ENCODE measurements around the gene ANKRD53. TPM values are rescaled to one million over a fixed set of nuclear protein-coding genes. Genes with fewer than 3 reads are reported as not detected.

The ANKRD53 gene
- total RNA-seq, 1 donor from 2014 or later: 0.38 TPM

DNA sequence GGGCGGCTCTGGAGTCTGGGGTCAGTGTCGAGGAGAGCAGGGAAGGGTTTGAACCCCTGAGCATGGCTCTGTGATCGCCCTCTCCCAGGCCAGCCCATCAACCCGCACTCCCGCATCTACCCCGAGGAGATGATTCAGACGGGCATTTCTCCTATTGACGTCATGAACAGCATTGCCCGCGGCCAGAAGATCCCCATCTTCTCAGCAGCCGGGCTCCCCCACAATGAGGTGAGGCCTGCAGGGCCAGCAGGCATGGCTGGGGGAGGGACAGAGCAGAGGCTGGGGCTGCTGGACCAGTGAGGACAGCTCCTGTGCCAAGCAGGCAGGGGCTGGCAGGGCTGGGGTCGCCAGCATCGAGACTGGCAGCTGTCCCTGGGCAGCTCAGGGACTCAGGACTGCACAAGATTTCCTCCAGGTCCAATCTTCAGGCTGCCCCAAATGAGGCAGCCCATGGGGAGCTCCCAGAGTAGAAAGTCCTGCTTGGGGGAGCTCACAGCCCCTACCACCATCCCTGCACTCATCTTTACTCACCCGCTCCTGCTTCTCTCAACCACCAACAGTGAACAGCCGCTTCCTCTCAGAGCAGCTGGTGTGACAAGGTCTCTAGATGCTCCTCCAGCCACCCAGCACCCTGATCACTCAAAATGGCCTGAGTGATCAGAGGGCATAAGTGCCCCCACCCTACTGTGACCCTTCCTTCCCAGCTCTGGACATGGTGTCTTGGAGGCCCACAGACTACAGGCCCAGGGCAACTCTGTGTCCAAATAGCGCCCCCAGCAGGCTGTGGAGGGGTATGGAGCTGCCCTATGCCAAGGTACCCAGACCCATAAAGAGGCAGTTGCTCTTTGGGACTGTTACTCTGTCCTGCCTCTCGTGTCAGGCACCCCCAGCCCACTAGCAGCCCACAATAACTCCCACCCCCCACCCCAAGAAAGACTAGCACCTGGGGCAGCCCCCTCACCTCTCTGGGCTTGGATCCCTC is 18.3 kb upstream of the ANKRD53 start:
- no peak for ATAC-seq
- Histone ChIP-seq H3K4me1 (peaks cover 7% of the 10 kb centered on the region), H3K27ac (no peak overlapping the region), H3K36me3 (no peaks in the 10 kb centered on the region), H3K9me3 (no peaks in the 10 kb centered on the region), H3K27me3 (peaks cover 28% of the 10 kb centered on the region), H3K4me3 (no peak overlapping the region)
- DNase-seq: peak; percentile 44
- TF ChIP-seq, protein P1, sequence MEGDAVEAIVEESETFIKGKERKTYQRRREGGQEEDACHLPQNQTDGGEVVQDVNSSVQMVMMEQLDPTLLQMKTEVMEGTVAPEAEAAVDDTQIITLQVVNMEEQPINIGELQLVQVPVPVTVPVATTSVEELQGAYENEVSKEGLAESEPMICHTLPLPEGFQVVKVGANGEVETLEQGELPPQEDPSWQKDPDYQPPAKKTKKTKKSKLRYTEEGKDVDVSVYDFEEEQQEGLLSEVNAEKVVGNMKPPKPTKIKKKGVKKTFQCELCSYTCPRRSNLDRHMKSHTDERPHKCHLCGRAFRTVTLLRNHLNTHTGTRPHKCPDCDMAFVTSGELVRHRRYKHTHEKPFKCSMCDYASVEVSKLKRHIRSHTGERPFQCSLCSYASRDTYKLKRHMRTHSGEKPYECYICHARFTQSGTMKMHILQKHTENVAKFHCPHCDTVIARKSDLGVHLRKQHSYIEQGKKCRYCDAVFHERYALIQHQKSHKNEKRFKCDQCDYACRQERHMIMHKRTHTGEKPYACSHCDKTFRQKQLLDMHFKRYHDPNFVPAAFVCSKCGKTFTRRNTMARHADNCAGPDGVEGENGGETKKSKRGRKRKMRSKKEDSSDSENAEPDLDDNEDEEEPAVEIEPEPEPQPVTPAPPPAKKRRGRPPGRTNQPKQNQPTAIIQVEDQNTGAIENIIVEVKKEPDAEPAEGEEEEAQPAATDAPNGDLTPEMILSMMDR (IDR thresholded peaks at IDR 0.05): no peak
- intact Hi-C loops (cut with DNase I): no loop called here

DNA sequence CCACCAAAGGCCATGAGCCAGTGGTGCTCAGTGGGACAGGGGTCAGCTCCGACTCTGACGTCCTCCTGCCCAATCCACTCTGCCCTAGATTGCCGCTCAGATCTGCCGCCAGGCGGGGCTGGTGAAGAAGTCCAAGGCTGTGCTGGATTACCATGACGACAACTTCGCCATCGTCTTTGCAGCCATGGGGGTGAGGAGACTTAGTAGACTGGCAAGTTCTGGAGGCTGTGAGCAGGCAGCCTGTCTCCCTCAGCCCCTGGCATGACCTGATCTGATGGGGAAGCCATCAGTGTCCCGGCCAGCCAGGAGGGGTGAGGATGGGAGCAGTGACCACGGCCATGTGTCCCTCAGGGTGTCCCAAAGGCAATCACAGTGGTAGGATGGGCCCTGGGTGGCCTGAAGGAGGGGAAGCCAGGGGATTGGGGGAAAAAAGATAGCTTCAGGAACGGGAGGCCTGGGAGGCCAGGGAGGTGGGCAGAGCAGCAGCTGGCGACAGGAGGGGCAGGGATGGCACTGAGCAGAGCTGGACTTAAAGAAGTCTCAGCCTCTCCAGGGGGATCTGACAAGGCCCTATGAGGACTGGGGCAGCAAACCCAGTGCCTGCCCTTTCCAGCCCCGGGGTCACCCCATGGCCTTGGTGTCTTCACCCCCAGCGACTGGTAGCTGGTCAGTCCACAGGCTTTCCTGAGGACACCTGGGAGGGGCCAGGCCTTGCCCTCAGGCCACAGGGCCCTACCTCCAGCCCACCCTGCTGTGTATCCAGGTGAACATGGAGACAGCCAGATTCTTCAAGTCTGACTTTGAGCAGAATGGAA is 17.4 kb upstream of the ANKRD53 start:
- no peaks in the 10 kb centered on the region for H3K36me3 ChIP-seq
- intact Hi-C loops (cut with DNase I): no loop called here
- H3K27ac ChIP-seq: no peak overlapping the region
- peaks cover 7% of the 10 kb centered on the region for H3K4me1 ChIP-seq
- DNase-seq (peak; percentile 60), ATAC-seq (no peak)
- no peaks in the 10 kb centered on the region for H3K9me3 ChIP-seq
- H3K4me3 ChIP-seq: no peak overlapping the region
- TF ChIP-seq, protein P1 (IDR thresholded peaks at IDR 0.05): no peak
- H3K27me3 ChIP-seq: peaks cover 20% of the 10 kb centered on the region

DNA sequence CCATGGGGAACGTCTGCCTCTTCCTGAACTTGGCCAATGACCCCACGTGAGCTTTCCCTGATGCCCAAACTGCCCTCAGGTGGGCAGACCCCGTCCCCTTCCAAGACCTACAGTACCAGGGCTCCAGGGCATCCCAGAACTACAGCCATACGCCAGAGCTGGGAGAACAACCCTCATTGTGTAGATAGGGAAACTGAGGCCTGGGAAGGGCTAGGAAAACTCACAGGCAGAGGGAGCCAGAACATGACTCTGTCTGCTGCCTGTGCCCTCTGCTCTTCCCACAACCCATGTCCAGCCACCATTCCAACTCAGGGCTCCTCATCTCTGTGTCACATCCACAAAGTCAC is 16.8 kb upstream of the ANKRD53 start:
- Histone ChIP-seq H3K27ac (no peak overlapping the region), H3K4me1 (peaks cover 7% of the 10 kb centered on the region), H3K9me3 (no peaks in the 10 kb centered on the region), H3K27me3 (peaks cover 18% of the 10 kb centered on the region), H3K36me3 (no peaks in the 10 kb centered on the region), H3K4me3 (no peak overlapping the region)
- intact Hi-C loops (cut with DNase I): no loop called here
- ATAC-seq (no peak), DNase-seq (no peak)
- TF ChIP-seq, protein P1 (IDR thresholded peaks at IDR 0.05): no peak

DNA sequence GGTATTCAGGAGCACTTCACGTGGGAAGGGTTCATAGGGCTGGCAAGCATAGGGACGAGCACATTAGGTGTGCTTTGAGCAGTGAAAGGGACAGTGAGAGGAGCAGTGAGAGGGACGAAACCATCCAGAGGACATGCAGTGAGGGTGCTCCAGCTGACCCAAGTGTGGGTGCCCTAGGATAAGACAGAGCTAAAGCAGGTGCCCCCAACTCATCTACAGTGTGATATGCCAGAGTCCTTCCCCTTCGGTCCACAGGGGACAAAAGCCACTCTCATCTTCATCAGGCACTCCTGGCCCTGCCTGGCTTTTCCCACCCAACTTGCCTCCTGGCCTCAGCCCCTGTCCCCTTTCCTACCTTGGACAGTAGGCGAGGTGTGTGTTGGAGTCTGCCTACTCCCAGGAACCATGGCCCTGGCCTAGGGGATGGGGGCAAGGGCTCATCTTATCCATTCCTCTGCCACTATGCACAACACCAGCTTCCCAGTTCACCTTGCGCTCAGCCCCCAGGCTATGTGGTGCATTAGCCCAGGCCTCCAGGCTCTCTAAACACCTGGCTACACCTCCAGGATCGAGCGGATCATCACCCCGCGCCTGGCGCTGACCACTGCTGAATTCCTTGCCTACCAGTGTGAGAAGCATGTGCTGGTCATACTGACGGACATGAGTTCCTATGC is 16.1 kb upstream of the ANKRD53 start:
- Histone ChIP-seq H3K27me3 (peaks cover 18% of the 10 kb centered on the region), H3K27ac (no peak overlapping the region), H3K36me3 (no peaks in the 10 kb centered on the region), H3K9me3 (no peaks in the 10 kb centered on the region), H3K4me1 (peaks cover 7% of the 10 kb centered on the region), H3K4me3 (no peak overlapping the region)
- no peak for ATAC-seq
- DNase-seq: peak; percentile 49
- TF ChIP-seq, protein P1 (IDR thresholded peaks at IDR 0.05): no peak
- intact Hi-C loops (cut with DNase I): no loop called here
